ENCODE measurements around the gene KCNIP3.

DNA sequence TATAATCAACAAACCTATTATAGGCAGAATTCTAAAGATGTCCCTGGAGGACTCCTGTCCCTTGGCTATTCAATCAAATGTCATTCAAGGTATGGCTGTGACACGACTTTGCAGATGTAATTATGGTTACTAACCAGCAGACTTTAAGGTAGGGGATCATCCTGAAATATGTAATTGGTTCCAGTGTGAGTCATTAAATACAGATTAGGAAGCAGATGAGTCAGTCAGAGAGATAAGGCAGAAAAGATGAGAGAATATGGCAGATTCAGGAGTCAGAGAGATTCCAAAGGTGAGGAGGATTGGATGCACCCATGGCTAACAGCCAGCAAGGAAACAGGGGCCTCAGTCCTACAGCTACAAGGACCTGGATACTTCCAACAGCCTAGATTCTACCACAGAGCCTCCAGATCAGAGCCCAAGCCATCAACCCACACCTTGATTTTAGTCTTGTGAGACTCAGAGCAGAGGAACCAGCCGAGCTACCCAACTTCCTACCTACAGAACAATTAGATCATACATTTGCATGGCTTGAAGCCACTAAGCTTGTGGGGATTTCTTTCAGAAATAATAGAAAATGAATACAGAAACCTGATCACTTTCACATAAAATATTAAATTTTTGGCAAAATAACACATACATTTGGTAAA is 34.1 kb upstream of the KCNIP3 start:
- TF ChIP-seq ZNF274 (IDR thresholded peaks at IDR 0.05; ENCODE audit: low read depth, low read length), result no peak
- TF ChIP-seq SUZ12 (IDR thresholded peaks at IDR 0.05; ENCODE audit: extremely low read depth, insufficient read depth, insufficient read length), result no peak

Measured in NT2/D1 (cell line).